ENCODE measurements around the gene TIPIN. TPM values are rescaled to one million over a fixed set of nuclear protein-coding genes. Genes with fewer than 3 reads are reported as not detected.

Gene TIPIN, protein sequence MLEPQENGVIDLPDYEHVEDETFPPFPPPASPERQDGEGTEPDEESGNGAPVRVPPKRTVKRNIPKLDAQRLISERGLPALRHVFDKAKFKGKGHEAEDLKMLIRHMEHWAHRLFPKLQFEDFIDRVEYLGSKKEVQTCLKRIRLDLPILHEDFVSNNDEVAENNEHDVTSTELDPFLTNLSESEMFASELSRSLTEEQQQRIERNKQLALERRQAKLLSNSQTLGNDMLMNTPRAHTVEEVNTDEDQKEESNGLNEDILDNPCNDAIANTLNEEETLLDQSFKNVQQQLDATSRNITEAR
- total RNA-seq (2022; extraction: Qiagen RNA extraction; ENCODE audit: low read depth) = 23.6 to 29.9 TPM (median 27.3 TPM) in 5 replicates

DNA sequence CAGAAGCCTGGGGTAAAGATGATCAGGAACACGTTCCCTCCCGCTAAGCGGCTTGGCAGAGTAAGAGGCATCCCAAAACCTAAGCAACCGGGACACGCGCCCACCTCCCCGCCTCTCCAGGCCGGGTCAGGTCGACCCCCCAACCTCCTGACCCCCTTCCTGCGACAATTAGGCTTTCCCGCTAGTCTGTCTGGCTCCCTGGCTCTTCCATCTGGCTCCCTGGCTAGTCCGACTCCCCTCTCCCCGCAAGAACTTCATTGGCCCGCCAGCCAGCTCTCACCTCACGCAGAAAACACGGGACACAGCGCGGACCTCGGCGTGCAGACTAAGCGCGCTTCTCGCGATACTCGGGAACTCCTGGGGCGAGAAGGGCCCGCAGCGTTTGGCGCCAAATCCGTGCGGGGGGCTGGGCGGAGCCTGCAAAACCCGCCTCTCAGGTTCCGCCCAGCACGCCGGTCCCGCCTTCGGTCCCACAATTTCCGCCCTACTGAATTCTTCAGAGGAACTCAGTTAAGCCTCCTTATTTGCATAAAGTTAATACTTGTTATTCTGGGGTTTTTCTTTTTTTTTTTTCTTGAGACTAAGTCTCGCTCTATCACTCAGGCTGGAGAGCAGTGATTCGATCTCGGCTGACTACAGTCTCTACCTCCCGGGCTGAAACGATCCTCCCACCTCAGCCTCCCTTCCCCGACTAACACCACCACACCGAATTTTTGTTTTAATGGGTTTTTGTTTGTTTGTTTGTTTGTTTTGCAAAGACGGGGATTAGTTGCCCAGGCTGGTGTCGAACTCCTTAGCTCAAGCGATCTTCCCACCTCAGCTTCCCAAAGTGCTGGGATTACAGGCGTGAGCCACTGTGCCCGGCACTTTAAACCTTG is at the start of gene TIPIN:
TSS of gene TIPIN (minus strand) at position 327 of the 878 bp plus-strand sequence. CDS start 3,738 bp downstream, outside the sequence.

GRCh38 chr15:66386204-66387123 is 30.0 kb upstream of the TIPIN start, which contains the start of gene MAP2K1:
Gene MAP2K1, plus strand, starts transcription at chr15:66386912. Its CDS starts 436 bp downstream, at chr15:66387348.

GRCh38 chr15:66293419-66294156 is 62.9 kb downstream of the TIPIN start, which contains the start of gene DIS3L:
Gene DIS3L, plus strand, starts transcription at chr15:66293568. Its CDS starts 29 bp downstream, at chr15:66293597.

Other genes starting within 250 kb of the TIPIN start
- gene MEGF11, start 102.9 kb downstream of the TIPIN start, total RNA-seq (2022; extraction: Qiagen RNA extraction; ENCODE audit: low read depth) = 0.22 to 0.62 TPM (median 0.41 TPM) in 5 replicates
- 28.7 to 32.7 TPM (median 31.4 TPM) in 5 replicates for gene DIS3L, start 63.1 kb downstream of the TIPIN start, total RNA-seq (2022; extraction: Qiagen RNA extraction; ENCODE audit: low read depth)
- gene MAP2K1, start 30.2 kb upstream of the TIPIN start, total RNA-seq (2022; extraction: Qiagen RNA extraction; ENCODE audit: low read depth) = 69.5 to 120 TPM (median 116 TPM) in 5 replicates
- gene SNAPC5, start 141.1 kb upstream of the TIPIN start, total RNA-seq (2022; extraction: Qiagen RNA extraction; ENCODE audit: low read depth) = 42.1 to 58.6 TPM (median 49.5 TPM) in 5 replicates
- 4,983 to 6,184 TPM (median 5,415 TPM) in 5 replicates for gene RPL4, start 148.2 kb upstream of the TIPIN start, total RNA-seq (2022; extraction: Qiagen RNA extraction; ENCODE audit: low read depth)
- 29.3 to 43.0 TPM (median 35.7 TPM) in 5 replicates for gene ZWILCH, start 148.6 kb upstream of the TIPIN start, total RNA-seq (2022; extraction: Qiagen RNA extraction; ENCODE audit: low read depth)
- gene LCTL, start 209.3 kb upstream of the TIPIN start, total RNA-seq (2022; extraction: Qiagen RNA extraction; ENCODE audit: low read depth) = not detected in 5 replicates

All from A549 treated with GW870086 at 1 μM for 4 hours (cell line).